Measurements from ENCODE around the gene C17orf113. TPM values are rescaled to one million over a fixed set of nuclear protein-coding genes. Genes with fewer than 3 reads are reported as not detected.

C17orf113 gene
- total and polyA plus RNA-seq, 2 of the 4 experiments (the other 2 are of a cell fraction) = under 0.01 to 0.03 TPM

- Histone ChIP-seq H2BK5ac (ENCODE audit: low read depth, low read length, poor library complexity, severe bottlenecking) (no peak overlapping the region), H3K56ac (ENCODE audit: extremely low read depth, insufficient read depth, low read length) (no peak overlapping the region), H3K79me1 (ENCODE audit: low read depth in 1 of 2, low read length in 2 of 2) (no peaks in the 10 kb centered on the region), H3K18ac (ENCODE audit: low read depth, low read length) (no peak overlapping the region), H4K20me1 (ENCODE audit: insufficient read depth, low read length) (no peaks in the 10 kb centered on the region), H2BK15ac (ENCODE audit: low read depth, low read length) (no peak overlapping the region), H3K14ac (replicated peaks; ENCODE audit: low read depth, low read length) (no peak overlapping the region), H3K27ac (ENCODE audit: insufficient read depth, low read length) (no peak overlapping the region), H3K4ac (ENCODE audit: low read depth, low read length) (no peak overlapping the region), H3K23ac (ENCODE audit: low read depth, low read length) (no peak overlapping the region), H3K27me3 (ENCODE audit: control insufficient read depth, insufficient read depth, low read length) (peaks cover 28% of the 10 kb centered on the region), H3K9me3 (ENCODE audit: control insufficient read depth, insufficient read depth, low read length) (no peaks in the 10 kb centered on the region), H3K36me3 (ENCODE audit: control insufficient read depth, insufficient read depth, low read length) (no peaks in the 10 kb centered on the region), H4K91ac (ENCODE audit: insufficient read depth, low read depth, low read length) (no peak overlapping the region), H2AFZ (replicated peaks; ENCODE audit: low read length, poor library complexity) (peak overlapping the region; percentile 11), H3K9me1 (ENCODE audit: insufficient read depth, low read length) (no peaks in the 10 kb centered on the region), H4K8ac (ENCODE audit: low read depth in 2 of 2, low read length in 2 of 2) (no peak overlapping the region), H3K9ac (ENCODE audit: low read depth, low read length) (no peak overlapping the region), H3K4me2 (ENCODE audit: low read depth, low read length) (no peak overlapping the region), H2BK20ac (ENCODE audit: low read depth, low read length) (no peak overlapping the region), H2AK9ac (replicated peaks; ENCODE audit: low read depth, low read length, poor library complexity) (no peak overlapping the region), H2BK120ac (ENCODE audit: low read depth, low read length) (no peak overlapping the region), H4K5ac (ENCODE audit: low read depth, low read length) (no peak overlapping the region), H3K4me1 (ENCODE audit: control insufficient read depth, insufficient read depth, low read length) (no peaks in the 10 kb centered on the region), H2AK5ac (ENCODE audit: low read depth, low read length) (no peak overlapping the region), H3K4me3 (ENCODE audit: insufficient read depth, low read depth, low read length) (no peak overlapping the region)
- TF ChIP-seq USF2 (IDR thresholded peaks at IDR 0.05; ENCODE audit: low read depth, low read length) = no peak
- TF ChIP-seq RFX5 (IDR thresholded peaks at IDR 0.05; ENCODE audit: low read depth, low read length) = no peak
- BruUV-seq (replicated peaks) = no TSS peak
- dilution Hi-C loops (cut with HindIII; ENCODE audit: low sequenced_read_pairs, unreplicated experiment) (no loop called here), in situ Hi-C loops (cut with MboI; ENCODE audit: low sequenced_read_pairs) (no loop called here), intact Hi-C loops (cut with micrococcal nuclease) (no loop called here)
- ChIA-PET POLR2A (ENCODE audit: unreplicated experiment) (no interaction called here), CTCF (no interaction called here)
- WGBS, 2 experiments (ENCODE audit: extremely low coverage in 2 of 2, insufficient read length in 1 of 2) = 76% methylated on average over 14 of the region's 20 CpGs; no CpG with 5 or more reads in 1 of the 2 experiments
- ATAC-seq (ENCODE audit: low read depth) (no peak), DNase-seq (no peak)
Measured at GRCh38 chr17:42042598-42043319, 7.6 kb downstream of the C17orf113 start.

All from IMR-90 (cell line).